Endometrial microvascular endothelial cells (primary cell): ENCODE results near the gene PRR9. TPM values are rescaled to one million over a fixed set of nuclear protein-coding genes. Genes with fewer than 3 reads are reported as not detected.
"Not testable (repeated sequence)": the region's sequence is repeated elsewhere in the genome, so short reads cannot be mapped to it uniquely, and the experiment has no call there.

Experiments used
- in situ Hi-C: cut with HindIII; loops from 2 replicates; pipeline ENCODE4 v1.10.0; 2017; ENCODE audit warnings: low sequenced_read_pairs, low pct_unique_long_range_greater_than_20kb; ENCODE audit errors: inconsistent ontology term
- total RNA-seq: library from RNA; depleted of rRNA; stranded (reverse); fragments of >200 nt; gene quantifications from one replicate; pipeline ENCODE4 v1.2.3, GENCODE V29; 2015; ENCODE audit errors: inconsistent ontology term

PRR9 gene
- total RNA-seq = not detected

GRCh38 chr1:153217212-153217611 is at the start of gene PRR9:
TSS of gene PRR9 (plus strand) at chr1:153217584. CDS start at chr1:153218145, 561 bp downstream.
- in situ Hi-C loops = no loop called here

- in situ Hi-C loops = no loop called here
Measured at GRCh38 chr1:153168686-153169085, 48.7 kb upstream of the PRR9 start.

GRCh38 chr1:153174624-153175023 is 42.8 kb upstream of the PRR9 start:
- in situ Hi-C loops = no loop called here

- in situ Hi-C loops = no loop called here
Measured at GRCh38 chr1:153178922-153179321, 38.5 kb upstream of the PRR9 start.

GRCh38 chr1:153180556-153180955 is 36.8 kb upstream of the PRR9 start:
- in situ Hi-C loops = no loop called here

- in situ Hi-C loops = not testable (repeated sequence)
Measured at GRCh38 chr1:153188301-153188700, 29.1 kb upstream of the PRR9 start.

- in situ Hi-C loops = no loop called here
Measured at GRCh38 chr1:153190373-153190772, 27.0 kb upstream of the PRR9 start.

- in situ Hi-C loops = no loop called here
Measured at GRCh38 chr1:153192697-153193096, 24.7 kb upstream of the PRR9 start.

GRCh38 chr1:153194331-153195050 is 22.9 kb upstream of the PRR9 start:
- in situ Hi-C loops = no loop called here

- in situ Hi-C loops = no loop called here
Measured at GRCh38 chr1:153195216-153195615, 22.2 kb upstream of the PRR9 start.

- in situ Hi-C loops = no loop called here
Measured at GRCh38 chr1:153202006-153202405, 15.4 kb upstream of the PRR9 start.

GRCh38 chr1:153203130-153203529 is 14.3 kb upstream of the PRR9 start, which contains the start of gene LELP1:
TSS of gene LELP1 (plus strand) at chr1:153203430. CDS start at chr1:153204708, 1,278 bp downstream.
- in situ Hi-C loops = no loop called here

GRCh38 chr1:153206631-153207030 is 10.8 kb upstream of the PRR9 start:
- in situ Hi-C loops = no loop called here

- in situ Hi-C loops = no loop called here
Measured at GRCh38 chr1:153210206-153210605, 7.2 kb upstream of the PRR9 start.

- in situ Hi-C loops = no loop called here
Measured at GRCh38 chr1:153212201-153212600, 5.2 kb upstream of the PRR9 start.

GRCh38 chr1:153213519-153213918 is 3.9 kb upstream of the PRR9 start:
- in situ Hi-C loops = no loop called here

- in situ Hi-C loops = no loop called here
Measured at GRCh38 chr1:153217744-153218416, 496 bp downstream of the PRR9 start.

GRCh38 chr1:153220606-153221303 is 3.4 kb downstream of the PRR9 start:
- in situ Hi-C loops = no loop called here

- in situ Hi-C loops = not testable (repeated sequence)
Measured at GRCh38 chr1:153223040-153223891, 5.9 kb downstream of the PRR9 start.
